ENCODE results near the gene SRSF3. TPM values are rescaled to one million over a fixed set of nuclear protein-coding genes. Genes with fewer than 3 reads are reported as not detected.

Gene SRSF3
- total RNA-seq, 1 donor from 2014 or later, result 288 TPM

DNA sequence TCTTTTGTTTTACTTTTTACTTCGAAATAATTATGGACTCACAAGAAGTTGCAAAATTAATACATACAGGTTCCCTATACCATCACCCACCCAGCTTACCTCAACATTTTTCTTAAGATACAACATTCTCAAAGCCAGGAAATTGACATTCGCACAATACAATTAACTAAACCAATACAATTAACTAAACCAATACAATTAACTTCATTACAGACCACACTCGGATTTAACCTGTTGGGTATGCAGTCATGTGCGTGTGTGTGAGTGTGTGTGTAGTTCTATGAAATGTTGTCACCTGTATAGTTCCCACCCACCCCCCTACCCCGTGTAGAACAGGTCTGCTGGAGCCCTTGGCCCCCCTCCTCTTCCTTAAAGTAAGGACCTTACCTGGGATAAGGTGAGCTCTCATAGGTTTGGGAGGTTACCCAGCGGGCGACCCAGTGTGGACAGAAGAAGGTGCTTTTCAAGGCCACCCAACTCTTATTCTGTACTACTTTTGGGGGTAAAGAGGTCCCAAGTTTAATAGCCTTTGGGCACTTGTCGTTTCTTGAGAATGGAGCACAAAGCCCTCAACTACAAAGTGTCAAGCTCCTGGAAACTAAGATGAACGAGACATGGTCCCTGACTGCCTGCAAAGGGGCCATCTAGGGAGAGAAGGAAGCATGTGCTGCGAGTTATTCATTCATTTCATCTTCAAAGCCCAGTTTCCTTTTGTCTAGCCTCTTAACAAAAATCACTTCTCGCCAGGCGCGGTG, 46.3 kb upstream of the SRSF3 start:
- Mint-ChIP-seq H3K27ac (ENCODE audit: unreplicated experiment) (peak overlapping the region; percentile 29), H3K4me3 (ENCODE audit: unreplicated experiment) (peak overlapping the region; percentile 59)

DNA sequence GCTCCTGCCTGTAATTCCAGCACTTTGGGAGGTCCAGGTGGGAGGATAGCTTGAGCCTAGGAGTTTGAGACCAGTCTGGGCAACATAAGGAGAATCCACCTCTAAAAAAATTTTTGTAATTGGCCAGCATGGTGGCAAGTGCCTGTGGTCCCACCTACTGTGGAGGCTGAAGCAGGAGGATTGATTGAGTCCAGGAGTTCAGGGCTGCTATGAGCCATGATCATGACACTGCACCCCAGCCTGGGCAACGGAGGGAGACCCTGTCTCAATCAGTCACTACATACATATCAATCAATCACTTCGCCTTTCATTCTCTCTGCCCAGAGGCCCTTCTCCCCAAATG, 45.8 kb upstream of the SRSF3 start:
- peak overlapping the region; percentile 63 for H3K4me3 Mint-ChIP-seq (ENCODE audit: unreplicated experiment)

More for the DNA sequence above, 46.3 kb upstream of the SRSF3 start:
- H3K36me3 Mint-ChIP-seq (ENCODE audit: unreplicated experiment), result no peaks in the 10 kb centered on the region
- TF ChIP-seq, protein P1, sequence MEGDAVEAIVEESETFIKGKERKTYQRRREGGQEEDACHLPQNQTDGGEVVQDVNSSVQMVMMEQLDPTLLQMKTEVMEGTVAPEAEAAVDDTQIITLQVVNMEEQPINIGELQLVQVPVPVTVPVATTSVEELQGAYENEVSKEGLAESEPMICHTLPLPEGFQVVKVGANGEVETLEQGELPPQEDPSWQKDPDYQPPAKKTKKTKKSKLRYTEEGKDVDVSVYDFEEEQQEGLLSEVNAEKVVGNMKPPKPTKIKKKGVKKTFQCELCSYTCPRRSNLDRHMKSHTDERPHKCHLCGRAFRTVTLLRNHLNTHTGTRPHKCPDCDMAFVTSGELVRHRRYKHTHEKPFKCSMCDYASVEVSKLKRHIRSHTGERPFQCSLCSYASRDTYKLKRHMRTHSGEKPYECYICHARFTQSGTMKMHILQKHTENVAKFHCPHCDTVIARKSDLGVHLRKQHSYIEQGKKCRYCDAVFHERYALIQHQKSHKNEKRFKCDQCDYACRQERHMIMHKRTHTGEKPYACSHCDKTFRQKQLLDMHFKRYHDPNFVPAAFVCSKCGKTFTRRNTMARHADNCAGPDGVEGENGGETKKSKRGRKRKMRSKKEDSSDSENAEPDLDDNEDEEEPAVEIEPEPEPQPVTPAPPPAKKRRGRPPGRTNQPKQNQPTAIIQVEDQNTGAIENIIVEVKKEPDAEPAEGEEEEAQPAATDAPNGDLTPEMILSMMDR (IDR thresholded peaks at IDR 0.05; ENCODE audit: partially characterized antibody, unreplicated experiment), result no peak
- peaks cover 8% of the 10 kb centered on the region for H3K9me3 Mint-ChIP-seq (ENCODE audit: unreplicated experiment)
- H3K27me3 Mint-ChIP-seq (ENCODE audit: unreplicated experiment), result peaks cover 5% of the 10 kb centered on the region
- DNase-seq, result no peak
- peaks cover 15% of the 10 kb centered on the region for H3K4me1 Mint-ChIP-seq (ENCODE audit: low read depth, unreplicated experiment)

DNA sequence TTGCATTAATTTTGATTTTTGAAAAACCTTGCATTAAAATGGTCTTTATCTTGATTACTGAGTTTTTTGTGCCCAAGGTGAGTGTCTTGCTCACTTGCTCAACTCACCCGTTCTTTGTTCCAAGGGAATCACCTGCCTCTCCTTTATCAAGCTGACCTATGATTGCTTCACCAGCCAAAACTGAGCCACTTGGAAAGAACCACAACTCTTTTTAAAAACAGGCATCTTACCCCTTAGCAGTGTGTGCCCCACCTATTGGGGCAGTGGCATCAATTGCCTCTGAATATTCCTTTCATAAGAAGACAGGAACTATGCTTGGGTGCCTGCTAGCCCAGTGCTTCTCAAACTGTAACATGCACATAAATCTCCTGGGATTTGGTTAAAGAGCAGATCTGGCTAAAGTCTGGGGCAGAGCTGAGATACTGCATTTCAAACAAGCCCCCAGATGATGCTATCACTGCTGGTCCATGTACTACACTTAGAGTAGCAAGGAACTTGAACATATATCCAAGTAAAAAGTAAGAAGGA, 43.6 kb upstream of the SRSF3 start:
- DNase-seq, result no peak
- peaks cover 5% of the 10 kb centered on the region for H3K27me3 Mint-ChIP-seq (ENCODE audit: unreplicated experiment)
- H3K27ac Mint-ChIP-seq (ENCODE audit: unreplicated experiment), result no peak overlapping the region
- H3K36me3 Mint-ChIP-seq (ENCODE audit: unreplicated experiment), result no peaks in the 10 kb centered on the region
- H3K9me3 Mint-ChIP-seq (ENCODE audit: unreplicated experiment), result peaks cover 8% of the 10 kb centered on the region
- TF ChIP-seq, protein P1 (IDR thresholded peaks at IDR 0.05; ENCODE audit: partially characterized antibody, unreplicated experiment), result no peak
- H3K4me1 Mint-ChIP-seq (ENCODE audit: low read depth, unreplicated experiment), result peaks cover 14% of the 10 kb centered on the region
- H3K4me3 Mint-ChIP-seq (ENCODE audit: unreplicated experiment), result no peak overlapping the region

More for the DNA sequence above, 45.8 kb upstream of the SRSF3 start:
- peaks cover 8% of the 10 kb centered on the region for H3K9me3 Mint-ChIP-seq (ENCODE audit: unreplicated experiment)
- no peak overlapping the region for H3K27ac Mint-ChIP-seq (ENCODE audit: unreplicated experiment)
- TF ChIP-seq, protein P1 (IDR thresholded peaks at IDR 0.05; ENCODE audit: partially characterized antibody, unreplicated experiment), result no peak
- no peaks in the 10 kb centered on the region for H3K36me3 Mint-ChIP-seq (ENCODE audit: unreplicated experiment)
- peaks cover 5% of the 10 kb centered on the region for H3K27me3 Mint-ChIP-seq (ENCODE audit: unreplicated experiment)
- no peak for DNase-seq
- peaks cover 13% of the 10 kb centered on the region for H3K4me1 Mint-ChIP-seq (ENCODE audit: low read depth, unreplicated experiment)

DNA sequence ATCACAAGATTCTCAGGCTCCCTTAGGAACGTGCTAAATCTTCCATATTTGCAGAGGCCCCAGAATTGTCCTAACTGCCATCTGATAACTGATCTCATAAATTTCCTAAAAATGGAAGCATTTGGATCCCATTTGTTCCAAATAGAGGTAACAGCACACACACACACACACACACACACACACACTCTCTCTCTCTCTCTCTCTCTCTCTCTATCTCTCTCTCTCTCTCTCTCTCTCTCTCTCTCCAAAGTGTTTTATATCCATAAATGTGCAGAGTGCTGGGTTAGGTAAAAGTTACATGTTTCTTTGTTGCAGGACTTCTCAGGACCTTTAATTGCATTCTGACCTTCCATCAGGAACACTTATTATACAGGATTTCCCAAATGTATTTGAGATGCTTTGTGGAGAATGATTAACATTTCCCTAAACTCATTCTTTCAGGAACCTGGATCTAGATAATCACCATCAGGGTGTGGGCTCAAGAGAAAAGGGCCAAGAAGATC, 38.4 kb upstream of the SRSF3 start:
- Mint-ChIP-seq H3K36me3 (ENCODE audit: unreplicated experiment) (peaks cover 4% of the 10 kb centered on the region), H3K27me3 (ENCODE audit: unreplicated experiment) (peaks cover 4% of the 10 kb centered on the region), H3K4me1 (ENCODE audit: low read depth, unreplicated experiment) (peaks cover 24% of the 10 kb centered on the region), H3K4me3 (ENCODE audit: unreplicated experiment) (no peak overlapping the region), H3K27ac (ENCODE audit: unreplicated experiment) (no peak overlapping the region), H3K9me3 (ENCODE audit: unreplicated experiment) (peaks cover 13% of the 10 kb centered on the region)
- DNase-seq, result no peak
- TF ChIP-seq, protein P1 (IDR thresholded peaks at IDR 0.05; ENCODE audit: partially characterized antibody, unreplicated experiment), result no peak

DNA sequence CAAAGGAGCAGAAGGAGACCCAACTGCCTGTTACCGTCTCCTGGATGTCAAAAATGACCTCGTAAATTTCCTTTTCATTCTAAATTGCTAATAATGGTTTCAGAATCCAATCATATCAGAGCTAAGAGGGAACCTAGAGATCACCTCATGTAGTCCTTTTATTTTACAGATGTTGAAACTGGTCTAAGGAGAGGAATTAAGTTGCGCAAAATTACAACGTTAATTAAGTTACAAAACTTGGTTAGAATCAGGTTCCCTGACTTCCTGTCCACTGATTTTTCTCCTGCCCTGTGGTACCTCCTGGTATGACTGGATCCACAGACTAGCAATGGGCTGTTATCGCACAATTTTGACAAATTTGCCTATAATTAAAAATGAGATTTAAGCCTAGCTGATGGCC, 37.9 kb upstream of the SRSF3 start:
- Mint-ChIP-seq H3K4me1 (ENCODE audit: low read depth, unreplicated experiment) (peaks cover 29% of the 10 kb centered on the region), H3K36me3 (ENCODE audit: unreplicated experiment) (peaks cover 4% of the 10 kb centered on the region), H3K27ac (ENCODE audit: unreplicated experiment) (no peak overlapping the region), H3K4me3 (ENCODE audit: unreplicated experiment) (no peak overlapping the region), H3K9me3 (ENCODE audit: unreplicated experiment) (peaks cover 17% of the 10 kb centered on the region), H3K27me3 (ENCODE audit: unreplicated experiment) (peaks cover 4% of the 10 kb centered on the region)
- DNase-seq, result no peak
- TF ChIP-seq, protein P1 (IDR thresholded peaks at IDR 0.05; ENCODE audit: partially characterized antibody, unreplicated experiment), result no peak

Measured in glutamatergic neuron (in vitro differentiated cells).